Dedifferentiated amniotic fluid mesenchymal stem cell (primary cell): ENCODE measurements around the gene PAPSS2.
A peak's percentile ranks its signal among the peaks of the same experiment; 100 is the strongest.
"Not testable (repeated sequence)": the region's sequence is repeated elsewhere in the genome, so short reads cannot be mapped to it uniquely, and the experiment has no call there.

Experiments used
- DNase-seq: peaks from one replicate; pipeline ENCODE4 v3.0.0-alpha.2; 2016; ENCODE audit errors: extremely low spot score

The PAPSS2 gene

DNA sequence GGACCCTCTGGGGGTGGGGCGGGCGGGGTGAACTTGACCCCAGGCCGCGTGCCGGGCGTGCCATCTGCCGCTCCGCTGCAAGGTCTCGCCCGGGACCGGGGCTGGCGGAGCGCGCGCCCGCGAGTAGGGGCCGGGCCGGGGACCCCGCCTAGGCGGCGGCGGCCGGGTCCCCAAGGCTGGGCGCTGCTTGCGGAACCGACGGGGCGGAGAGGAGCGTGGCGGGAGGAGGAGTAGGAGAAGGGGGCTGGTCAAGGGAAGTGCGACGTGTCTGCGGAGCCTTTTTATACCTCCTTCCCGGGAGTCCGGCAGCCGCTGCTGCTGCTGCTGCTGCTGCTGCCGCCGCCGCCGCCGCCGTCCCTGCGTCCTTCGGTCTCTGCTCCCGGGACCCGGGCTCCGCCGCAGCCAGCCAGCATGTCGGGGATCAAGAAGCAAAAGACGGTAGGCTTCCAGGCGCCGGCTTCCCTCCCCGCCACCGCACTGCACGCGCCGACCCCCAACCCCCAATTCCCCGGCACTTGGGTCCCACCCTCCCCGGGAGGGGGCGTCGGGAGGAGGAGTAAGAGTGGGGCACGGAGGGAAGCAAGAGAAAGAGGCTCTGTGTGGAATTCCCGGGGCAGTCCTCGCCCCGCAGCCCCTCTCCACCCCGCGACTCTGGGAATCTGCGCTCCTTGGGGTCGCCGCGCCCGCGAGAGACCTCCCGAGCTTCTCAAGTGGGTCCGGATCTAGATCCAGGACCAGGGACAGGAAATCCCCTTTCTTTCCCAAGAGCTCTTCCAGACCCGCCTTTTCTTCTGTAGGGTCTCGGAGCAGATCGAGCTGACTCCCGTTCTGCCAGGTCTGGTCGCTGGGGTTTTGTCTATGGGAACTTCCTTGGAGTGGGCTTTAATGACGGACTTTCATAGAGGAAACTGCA, at the start of gene PAPSS2:
PAPSS2 (plus strand) TSS at position 308 of the 913 bp plus-strand sequence; CDS start at position 412, 104 bp downstream.
- DNase-seq, result peak; percentile 41

DNA sequence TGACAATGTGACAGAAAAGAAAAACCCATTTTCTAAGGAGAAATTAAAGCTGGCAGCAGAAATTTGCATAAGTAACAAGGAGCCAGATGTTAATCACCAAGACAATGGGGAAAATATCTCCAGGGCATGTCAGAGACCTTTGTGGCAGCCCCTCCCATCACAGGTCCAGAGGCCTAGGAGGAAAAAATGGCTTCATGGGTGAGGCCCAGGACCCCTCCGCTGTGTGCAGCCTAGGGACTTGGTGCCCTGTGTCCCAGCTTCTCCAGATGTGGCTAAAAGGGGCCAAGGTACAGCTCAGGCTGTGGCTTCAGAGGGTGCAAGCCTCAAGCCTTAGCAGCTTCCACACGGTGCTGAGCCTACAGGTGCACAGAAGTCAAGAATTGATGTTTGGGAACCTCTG, 48.3 kb upstream of the PAPSS2 start:
- not testable (repeated sequence) for DNase-seq

DNA sequence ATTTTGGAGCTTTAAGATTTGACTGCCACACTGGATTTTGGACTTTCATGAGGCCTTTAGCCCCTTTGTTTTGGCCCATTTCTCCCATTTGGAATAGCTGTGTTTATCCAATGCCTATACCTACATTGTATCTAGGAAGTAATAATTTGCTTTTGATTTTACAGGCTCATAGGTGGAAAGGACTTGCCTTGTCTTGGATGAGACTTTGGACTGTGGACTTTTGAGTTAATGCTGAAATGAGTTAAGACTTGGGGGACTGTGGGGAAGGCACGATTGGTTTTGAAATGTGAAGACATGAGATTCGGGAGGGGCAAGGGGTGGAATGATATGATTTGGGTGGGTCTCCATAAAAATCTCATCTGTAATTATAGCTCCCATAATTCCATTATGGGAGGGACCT, 47.6 kb upstream of the PAPSS2 start:
- DNase-seq, result no peak

- peak; percentile 52 for DNase-seq
These were observed 45.9 kb upstream of the PAPSS2 start for GRCh38 chr10:87613751-87614150.

DNA sequence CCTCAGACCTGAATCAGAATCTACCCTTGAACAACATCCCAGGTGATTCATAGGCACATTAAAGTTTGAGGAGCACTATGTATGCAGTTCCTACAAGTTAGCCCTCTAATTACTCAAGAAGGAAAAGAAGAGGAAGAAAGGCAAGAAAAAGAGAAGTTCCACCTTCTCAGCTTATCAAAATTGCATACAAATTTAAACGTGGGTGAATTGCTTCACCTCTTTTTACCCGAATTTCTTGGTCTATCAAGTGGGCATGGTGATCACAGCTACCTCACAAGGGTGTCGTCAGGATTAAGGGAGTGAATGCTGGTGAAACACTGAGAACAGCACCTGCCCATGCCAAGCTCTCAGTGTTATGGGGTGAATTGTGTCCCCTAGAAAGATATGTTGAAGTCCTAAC, 43.8 kb upstream of the PAPSS2 start:
- DNase-seq, result no peak

DNA sequence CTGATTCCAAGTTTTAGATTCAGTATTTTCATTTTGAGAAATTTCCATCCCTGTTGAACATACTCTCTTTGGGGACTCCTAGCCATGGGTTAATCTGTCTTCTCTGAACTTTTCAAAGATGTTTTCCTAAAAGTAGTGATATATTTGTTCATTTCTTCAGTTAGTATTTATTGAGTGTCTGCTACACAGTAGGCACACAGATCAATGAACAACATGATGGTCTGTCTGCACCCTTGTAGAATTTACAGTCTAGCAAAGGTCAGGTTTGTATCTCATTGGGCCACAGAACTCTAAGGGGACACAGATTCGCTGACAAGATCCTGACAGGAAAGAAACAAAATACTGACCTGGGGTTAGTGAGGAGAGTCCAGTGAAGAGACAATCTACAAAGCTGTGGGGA, 42.2 kb upstream of the PAPSS2 start:
- DNase-seq, result no peak

GRCh38 chr10:87618566-87619423, 40.9 kb upstream of the PAPSS2 start:
- no peak for DNase-seq

- DNase-seq, result peak; percentile 33
These were observed 40.0 kb upstream of the PAPSS2 start for GRCh38 chr10:87619705-87620104.

GRCh38 chr10:87621440-87621839, 38.2 kb upstream of the PAPSS2 start:
- not testable (repeated sequence) for DNase-seq

DNA sequence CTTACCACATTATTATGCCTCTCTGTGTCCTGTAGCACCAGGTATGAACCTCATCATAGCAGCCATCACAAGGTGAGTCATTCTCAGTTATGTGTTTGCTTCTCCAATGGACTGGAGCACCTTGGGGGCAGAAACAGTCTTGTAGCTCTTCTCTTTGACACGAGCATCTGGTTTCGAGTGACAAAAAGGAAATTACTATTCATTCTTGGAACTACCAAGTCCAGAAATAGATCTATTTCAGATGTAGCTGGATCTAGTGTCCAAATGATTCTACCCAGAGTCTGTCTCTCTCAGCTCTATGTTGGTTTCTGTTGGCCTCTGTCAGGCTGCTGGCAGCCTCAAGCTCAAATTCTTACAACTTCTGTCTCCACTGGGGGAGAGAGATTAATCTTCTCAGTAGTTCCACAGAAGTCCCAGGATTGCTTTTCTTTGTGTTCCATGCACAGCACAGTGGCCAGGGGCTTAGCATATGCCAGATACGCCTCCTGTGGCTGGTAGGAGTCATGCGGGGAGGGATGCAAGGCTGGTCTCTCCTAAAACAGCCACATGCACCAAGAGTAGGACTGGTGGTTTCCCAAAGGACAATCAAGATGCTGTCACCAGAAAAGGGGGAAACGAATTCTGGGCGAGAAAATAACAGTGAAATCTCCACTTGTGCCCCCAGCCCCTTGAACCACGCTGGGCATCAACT, 37.2 kb upstream of the PAPSS2 start:
- no peak for DNase-seq

GRCh38 chr10:87623191-87623590, 36.5 kb upstream of the PAPSS2 start:
- DNase-seq, result no peak

GRCh38 chr10:87625661-87626060, 34.0 kb upstream of the PAPSS2 start:
- no peak for DNase-seq

- DNase-seq, result no peak
These were observed 33.2 kb upstream of the PAPSS2 start for GRCh38 chr10:87626422-87626892.

- no peak for DNase-seq
These were observed 29.5 kb upstream of the PAPSS2 start for GRCh38 chr10:87630171-87630570.

DNA sequence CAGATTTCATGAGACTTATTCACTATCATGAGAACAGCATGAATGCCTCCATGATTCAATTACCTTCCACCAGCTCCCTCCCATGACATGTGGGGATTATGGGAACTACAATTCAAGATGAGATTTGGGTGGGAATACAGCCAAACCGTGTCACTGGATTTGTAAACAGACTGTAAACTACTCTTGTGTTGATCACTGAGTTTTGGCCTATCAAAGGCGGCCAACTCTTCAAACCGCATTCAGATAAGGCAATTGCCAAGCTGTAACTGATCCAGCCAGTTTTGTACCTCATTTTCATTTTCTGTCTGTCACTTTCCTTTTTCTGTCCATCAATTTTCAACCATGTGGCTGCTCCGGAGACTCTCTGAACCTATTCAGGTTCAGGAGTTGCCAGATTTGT, 27.2 kb upstream of the PAPSS2 start:
- DNase-seq, result no peak

DNA sequence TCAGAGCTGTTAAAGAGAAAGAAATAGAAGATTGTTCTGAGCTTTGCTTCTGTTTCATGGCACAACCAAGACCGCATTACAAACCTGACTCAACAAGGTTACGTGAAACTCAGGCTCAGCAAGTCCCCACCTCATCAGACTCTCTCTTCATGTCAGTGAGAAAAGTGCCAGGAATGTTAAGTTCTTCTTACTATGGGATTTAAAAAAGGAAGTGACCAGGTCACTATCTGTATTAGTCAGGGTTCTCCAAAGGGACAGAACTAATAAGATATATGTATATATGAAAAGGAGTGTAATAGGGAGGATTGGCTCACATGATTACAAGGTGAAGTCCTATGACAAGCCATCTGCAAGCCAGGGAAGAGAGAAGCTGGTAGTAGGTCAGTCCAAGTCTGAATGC, 25.4 kb upstream of the PAPSS2 start:
- no peak for DNase-seq

DNA sequence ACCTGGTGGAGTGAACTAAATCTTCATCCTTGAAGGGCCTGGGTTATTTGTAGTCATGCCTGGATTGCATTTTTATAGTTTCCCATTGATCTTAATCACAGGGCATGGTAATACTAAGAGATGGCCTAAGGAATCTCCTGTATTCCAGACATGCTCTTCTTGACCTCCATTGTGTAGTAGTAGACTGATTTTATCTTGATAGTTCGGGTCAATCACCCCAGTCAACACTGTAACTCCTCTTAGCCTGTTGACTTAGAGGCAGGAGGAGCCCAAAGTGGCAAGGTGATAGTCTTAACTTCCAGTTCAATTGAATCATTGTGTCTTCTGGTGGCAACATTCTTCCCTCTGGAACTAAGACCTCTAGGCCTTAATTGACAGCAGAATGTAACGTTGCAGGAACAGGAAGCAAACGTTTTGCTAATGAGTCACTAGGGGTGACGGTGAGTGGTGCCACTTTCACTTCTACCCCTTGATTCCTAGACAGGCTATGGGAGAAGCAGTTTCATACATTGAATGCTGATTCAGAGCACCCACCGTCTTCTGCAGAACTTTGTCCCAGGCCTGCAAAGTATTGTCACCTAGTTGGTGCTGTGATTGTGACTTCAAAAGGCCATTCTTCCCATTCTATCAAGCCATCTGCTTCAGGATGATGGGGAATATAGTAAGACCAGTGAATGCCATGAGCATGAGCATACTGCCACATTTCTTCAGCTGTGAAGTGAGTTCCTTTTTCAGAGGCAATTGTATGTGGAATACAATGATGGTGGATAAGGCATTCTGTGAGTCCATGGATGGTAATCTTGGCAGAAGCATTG, 24.0 kb upstream of the PAPSS2 start:
- no peak for DNase-seq

GRCh38 chr10:87636313-87636915, 23.3 kb upstream of the PAPSS2 start:
- no peak for DNase-seq

- DNase-seq, result no peak
These were observed 20.2 kb upstream of the PAPSS2 start for GRCh38 chr10:87639493-87639892.

- DNase-seq, result no peak
These were observed 19.6 kb upstream of the PAPSS2 start for GRCh38 chr10:87640043-87640442.

DNA sequence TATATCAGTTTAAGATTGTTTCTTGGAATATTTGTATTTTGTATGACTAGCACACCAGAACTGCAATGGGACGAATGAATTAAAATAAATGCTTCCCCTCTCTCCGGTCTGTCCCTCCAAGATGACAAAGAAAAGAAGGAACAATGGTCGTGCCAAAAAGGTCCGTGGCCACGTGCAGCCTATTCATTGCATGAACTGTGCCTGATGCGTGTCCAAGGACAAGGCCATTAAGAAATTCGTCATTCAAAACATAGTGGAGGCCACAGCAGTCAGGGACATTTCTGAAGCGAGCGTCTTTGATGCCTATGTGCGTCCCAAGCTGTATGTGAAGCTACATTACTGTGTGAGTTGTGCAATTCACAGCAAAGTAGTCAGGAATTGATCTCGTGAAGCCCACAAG, 17.2 kb upstream of the PAPSS2 start:
- DNase-seq, result no peak
